ENCODE results near the gene UBE3D.
"Not testable (repeated sequence)": the region's sequence is repeated elsewhere in the genome, so short reads cannot be mapped to it uniquely, and the experiment has no call there.

Gene UBE3D

DNA sequence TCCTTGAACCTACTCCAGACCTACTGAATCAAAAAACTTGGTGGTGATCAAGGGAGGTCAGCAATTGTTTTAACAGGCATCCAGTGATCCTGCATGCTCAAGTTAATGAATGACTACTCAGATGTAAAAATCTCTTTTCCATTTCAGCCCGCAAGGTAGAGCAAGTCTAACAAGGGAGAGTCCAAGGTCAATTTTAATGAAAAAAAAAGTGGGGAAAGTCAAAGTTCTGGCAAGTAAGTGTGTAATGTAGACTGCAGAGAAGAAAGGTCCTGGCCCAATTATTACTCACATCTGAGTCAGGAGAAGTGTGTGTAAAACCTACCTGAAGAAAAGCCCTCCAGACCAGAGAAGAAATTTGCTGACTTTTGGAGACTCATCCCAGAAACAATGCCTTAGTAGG lies 193.5 kb downstream of the UBE3D start:
- DNase-seq (ENCODE audit: low read depth in 2 of 2), result no peak

DNA sequence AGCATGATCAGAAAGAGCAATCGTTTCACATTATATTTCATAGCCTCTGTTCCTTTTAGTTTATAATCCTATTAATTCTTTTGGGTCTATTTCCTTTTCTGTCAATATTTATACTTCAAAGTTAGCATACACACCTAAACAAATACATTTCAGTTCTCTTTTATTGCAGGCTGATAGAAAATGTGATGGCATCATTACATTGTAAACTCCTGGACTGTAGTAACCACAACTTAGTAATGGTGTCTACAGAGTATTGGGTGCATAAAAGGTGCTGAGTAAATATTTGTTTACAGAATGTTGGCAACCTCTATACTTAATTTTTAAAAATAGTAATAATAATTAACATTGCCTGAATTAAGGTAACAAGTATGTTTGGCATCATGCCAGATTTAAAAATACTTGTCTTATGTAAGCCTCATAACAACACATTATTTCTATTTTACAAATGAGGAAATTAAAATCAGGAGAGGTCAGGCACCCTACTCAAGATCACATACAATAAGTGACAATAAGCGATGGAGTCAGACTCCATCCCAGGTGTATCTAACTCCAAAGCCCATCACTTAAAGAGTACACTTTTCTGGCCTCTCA lies 195.0 kb downstream of the UBE3D start:
- DNase-seq (ENCODE audit: low read depth in 2 of 2), result no peak

DNA sequence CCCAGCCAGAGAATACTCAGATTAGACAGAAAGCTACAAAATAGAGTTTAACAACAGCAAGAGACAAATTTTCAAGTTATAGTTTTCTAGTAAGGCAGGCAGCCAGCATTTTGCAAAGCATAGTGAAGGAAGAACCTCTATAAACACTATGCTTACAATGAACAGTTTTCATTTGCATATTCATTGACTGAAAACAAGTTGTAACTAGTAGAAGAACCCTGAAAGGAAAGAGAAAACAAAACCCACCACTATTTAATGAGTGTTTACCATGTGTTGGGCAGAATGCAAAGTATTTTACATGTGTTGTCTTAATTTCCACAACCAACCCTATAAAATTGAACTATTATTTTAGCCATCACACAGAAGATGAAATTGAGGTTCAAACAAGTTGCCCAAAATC lies 196.1 kb downstream of the UBE3D start:
- no peak for DNase-seq (ENCODE audit: low read depth in 2 of 2)

DNA sequence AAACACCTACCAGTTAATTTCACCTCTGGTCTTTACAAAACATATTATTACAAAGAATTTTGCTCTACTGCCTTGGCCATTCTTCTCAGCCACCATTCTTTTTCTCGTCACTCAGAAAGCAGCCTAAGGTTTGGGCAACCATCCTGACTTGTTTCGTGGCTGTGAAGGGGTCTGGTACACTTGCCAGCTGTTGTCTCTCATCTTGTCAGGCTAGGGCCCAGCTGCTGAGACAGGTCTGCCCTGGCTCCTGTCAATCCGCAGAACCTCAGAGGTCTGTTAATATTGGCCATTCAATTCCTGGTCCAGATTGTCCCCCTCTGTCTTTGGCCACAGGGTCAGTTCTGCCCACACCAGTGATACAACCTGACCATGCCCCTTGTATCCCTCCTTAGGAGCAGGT lies 197.7 kb downstream of the UBE3D start:
- DNase-seq (ENCODE audit: low read depth in 2 of 2), result no peak

DNA sequence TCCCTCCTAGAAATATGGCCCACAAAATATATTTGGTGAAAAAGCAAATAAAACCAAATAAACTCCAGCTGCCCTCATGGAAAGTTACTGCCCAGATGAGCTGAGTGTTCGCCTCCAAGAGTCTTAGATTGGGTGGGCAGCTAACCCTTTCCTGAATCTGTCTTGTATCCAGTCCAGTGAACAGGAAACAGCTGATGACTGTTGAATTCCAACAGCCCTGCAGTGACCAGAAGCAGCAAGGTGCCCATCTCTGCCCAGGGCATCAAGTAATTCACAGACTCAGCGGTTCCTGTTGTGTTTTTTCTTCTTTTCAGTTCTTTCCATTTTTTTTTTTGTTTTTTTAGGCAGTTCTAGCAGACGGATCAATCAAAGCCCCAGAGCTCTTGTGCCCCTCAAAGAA lies 199.2 kb downstream of the UBE3D start:
- DNase-seq (ENCODE audit: low read depth in 2 of 2), result no peak

DNA sequence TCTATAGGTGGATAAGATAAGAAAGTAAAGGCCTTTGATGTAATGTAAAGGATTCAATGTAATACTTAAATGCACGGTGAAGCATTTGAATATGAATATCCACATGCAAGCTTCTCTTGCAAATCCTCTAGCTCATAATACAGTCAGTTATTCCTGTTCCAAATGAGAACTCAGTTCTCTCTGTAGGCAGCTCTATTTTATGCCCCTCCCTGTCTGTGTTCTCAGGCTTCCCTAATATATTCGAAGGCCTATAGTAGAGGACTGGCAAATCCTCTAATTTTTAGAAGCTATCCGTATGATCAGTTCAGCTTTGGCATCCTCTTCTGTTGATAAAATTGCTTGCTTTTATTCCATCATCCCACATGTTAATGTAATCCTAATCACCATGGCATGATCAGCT lies 200.2 kb downstream of the UBE3D start:
- no peak for DNase-seq (ENCODE audit: low read depth in 2 of 2)

DNA sequence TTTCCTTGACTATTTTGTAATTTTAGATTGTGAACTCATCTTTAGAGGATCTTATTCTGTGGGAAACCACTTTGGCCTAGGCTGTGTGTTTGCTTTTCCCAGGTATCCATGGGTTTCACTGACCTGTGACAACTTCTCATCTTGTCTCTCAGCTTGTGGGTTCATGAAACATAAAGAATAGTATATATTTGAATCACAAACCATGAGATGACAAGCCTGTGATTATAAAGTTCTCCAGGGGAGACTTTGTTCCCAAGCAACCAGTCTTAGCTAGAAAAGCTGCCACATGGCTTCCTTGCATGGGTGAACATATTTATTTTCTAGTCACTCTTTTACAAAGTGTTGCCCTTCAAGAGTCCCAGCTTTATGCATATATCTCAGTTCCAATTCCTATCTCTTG lies 201.9 kb downstream of the UBE3D start:
- no peak for DNase-seq (ENCODE audit: low read depth in 2 of 2)

DNA sequence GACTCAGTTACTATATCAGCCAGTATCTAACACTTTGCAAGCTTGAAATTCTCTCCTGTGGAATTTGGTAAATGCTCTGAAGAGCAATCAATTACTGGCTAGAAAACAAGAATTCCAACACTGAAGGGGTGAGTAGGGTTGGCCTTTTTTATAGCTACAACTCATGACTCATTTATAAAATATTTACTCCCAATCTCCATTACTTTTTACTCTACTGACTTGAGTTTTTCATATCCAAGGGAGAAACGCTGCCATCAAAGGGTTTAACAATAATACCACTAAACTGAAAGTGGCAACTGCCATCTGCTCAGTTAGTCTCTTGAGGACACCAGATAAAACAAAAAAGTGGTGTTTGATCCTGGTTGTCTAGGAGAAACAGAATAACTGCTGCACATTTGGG lies 203.1 kb downstream of the UBE3D start:
- no peak for DNase-seq (ENCODE audit: low read depth in 2 of 2)

DNA sequence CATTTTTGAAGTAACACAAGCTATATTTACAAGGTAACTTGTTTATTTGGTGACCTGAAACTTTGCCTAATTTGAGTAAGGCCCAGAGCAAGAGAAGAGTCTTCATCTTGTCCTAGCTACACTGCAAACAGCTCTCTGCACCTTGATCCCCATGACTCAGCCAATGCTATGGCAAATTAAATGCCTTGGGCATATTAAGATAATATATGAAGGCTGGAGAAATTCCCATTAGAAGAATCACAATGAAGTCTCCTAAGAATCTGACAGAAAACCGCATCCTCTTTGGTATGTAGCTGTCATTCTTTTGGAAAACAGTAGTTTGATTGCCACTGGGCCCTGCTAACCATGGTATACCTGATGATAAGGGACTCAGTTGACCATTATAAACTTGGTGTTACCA lies 204.5 kb downstream of the UBE3D start:
- no peak for DNase-seq (ENCODE audit: low read depth in 2 of 2)

DNA sequence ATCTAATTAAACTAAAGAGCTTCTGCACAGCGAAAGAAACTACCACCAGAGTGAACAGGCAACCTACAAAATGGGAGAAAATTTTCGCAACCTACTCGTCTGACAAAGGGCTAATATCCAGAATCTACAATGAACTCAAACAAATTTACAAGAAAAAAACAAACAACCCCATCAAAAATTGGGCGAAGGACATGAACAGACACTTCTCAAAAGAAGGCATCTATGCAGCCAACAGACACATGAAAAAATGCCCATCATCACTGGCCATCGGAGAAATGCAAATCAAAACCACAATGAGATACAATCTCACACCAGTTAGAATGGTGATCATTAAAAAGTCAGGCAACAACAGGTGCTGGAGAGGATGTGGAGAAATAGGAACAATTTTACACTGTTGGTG lies 209.6 kb downstream of the UBE3D start:
- DNase-seq (ENCODE audit: low read depth in 2 of 2), result not testable (repeated sequence)

DNA sequence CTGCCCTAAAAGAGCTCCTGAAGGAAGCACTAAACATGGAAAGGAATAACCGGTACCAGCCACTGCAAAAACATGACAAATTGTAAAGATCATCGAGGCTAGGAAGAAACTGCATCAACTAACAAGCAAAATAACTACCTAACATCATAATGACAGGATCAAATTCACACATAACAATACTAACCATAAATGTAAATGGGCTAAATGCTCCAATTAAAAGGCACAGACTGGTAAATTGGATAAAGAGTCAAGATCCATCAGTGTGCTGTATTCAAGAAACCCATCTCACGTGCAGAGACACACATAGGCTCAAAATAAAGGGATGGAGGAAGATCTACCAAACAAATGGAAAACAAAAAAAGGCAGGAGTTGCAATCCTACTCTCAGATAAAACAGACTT lies 212.7 kb downstream of the UBE3D start:
- not testable (repeated sequence) for DNase-seq (ENCODE audit: low read depth in 2 of 2)

DNA sequence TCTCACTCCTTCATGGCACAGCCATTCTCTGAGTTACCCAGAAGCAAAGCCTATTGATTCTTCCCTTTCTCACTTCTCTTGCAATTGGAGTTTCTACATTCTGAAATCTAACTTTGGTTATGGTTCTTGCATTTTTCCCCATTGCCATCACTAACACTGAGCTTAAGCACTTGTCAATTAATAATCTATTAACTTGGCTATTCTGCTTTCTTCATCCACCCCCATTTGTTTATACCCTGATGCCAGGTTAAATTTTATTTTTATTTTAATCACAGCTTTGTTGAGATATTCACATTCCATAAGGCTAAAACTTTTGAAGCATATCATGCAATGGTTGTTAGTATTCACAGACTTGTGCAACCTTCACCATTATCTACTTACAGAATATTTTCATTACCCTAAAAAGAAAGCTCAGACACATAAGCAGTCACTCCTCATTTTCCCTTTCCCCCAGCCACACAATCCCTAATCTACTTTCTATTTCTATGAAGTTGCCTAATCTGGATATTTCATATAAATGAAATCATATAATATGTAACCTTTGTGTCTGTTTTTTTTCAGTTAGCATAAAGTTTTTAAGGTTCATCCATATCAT lies 222.3 kb downstream of the UBE3D start:
- no peak for DNase-seq (ENCODE audit: low read depth in 2 of 2)

DNA sequence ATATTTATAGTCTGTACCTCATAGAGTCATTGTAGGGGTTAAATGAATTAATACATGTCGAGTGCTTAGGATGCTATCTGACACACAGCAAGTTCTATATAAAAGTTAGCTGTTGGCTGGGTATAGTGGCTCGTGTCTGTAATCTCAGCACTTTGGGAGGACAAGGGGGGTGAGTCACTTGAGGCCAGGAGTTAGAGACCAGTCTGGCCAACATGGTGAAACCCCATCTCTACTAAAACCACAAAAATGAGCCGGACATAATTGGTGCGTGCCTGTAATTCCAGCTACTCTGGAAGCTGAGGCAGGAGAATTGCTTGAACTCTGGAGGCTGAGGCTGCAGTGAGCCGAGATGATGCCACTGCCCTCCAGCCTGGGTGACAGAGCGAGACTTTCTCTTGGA lies 222.9 kb downstream of the UBE3D start:
- no peak for DNase-seq (ENCODE audit: low read depth in 2 of 2)
